ENCODE results near the gene AEN.
"Not testable (repeated sequence)": the region's sequence is repeated elsewhere in the genome, so short reads cannot be mapped to it uniquely, and the experiment has no call there.

The AEN gene

GRCh38 chr15:88630798-88631463 lies 9.8 kb downstream of the AEN start:
- no peak for DNase-seq (ENCODE audit: low spot score)

GRCh38 chr15:88631464-88632028 lies 10.4 kb downstream of the AEN start:
- no peak for DNase-seq (ENCODE audit: low spot score)

GRCh38 chr15:88632797-88633196 lies 11.7 kb downstream of the AEN start:
- not testable (repeated sequence) for DNase-seq (ENCODE audit: low spot score)

- DNase-seq (ENCODE audit: low spot score), result no peak
These were observed 13.3 kb downstream of the AEN start for GRCh38 chr15:88634449-88634848.

GRCh38 chr15:88635318-88635717 lies 14.2 kb downstream of the AEN start:
- DNase-seq (ENCODE audit: low spot score), result peak; percentile 73

- no peak for DNase-seq (ENCODE audit: low spot score)
These were observed 14.9 kb downstream of the AEN start for GRCh38 chr15:88636050-88636449.

- no peak for DNase-seq (ENCODE audit: low spot score)
These were observed 15.5 kb downstream of the AEN start for GRCh38 chr15:88636654-88637053.

- no peak for DNase-seq (ENCODE audit: low spot score)
These were observed 16.3 kb downstream of the AEN start for GRCh38 chr15:88637436-88637835.

GRCh38 chr15:88637841-88638625 lies 16.9 kb downstream of the AEN start:
- no peak for DNase-seq (ENCODE audit: low spot score)

GRCh38 chr15:88638626-88639372 lies 17.7 kb downstream of the AEN start, which contains the start of gene ISG20:
Gene ISG20, plus strand, starts transcription at chr15:88639016. Its CDS starts 351 bp downstream, at chr15:88639367.
- peak; percentile 92 for DNase-seq (ENCODE audit: low spot score)

- DNase-seq (ENCODE audit: low spot score), result no peak
These were observed 20.9 kb downstream of the AEN start for GRCh38 chr15:88641959-88642452.

- DNase-seq (ENCODE audit: low spot score), result not testable (repeated sequence)
These were observed 21.4 kb downstream of the AEN start for GRCh38 chr15:88642514-88642913.

- no peak for DNase-seq (ENCODE audit: low spot score)
These were observed 23.6 kb downstream of the AEN start for GRCh38 chr15:88644741-88645140.

GRCh38 chr15:88645171-88646087 lies 24.3 kb downstream of the AEN start:
- DNase-seq (ENCODE audit: low spot score), result peak; percentile 22

GRCh38 chr15:88646088-88646405 lies 24.9 kb downstream of the AEN start:
- DNase-seq (ENCODE audit: low spot score), result no peak

GRCh38 chr15:88646951-88647350 lies 25.8 kb downstream of the AEN start:
- no peak for DNase-seq (ENCODE audit: low spot score)

GRCh38 chr15:88647351-88648105 lies 26.4 kb downstream of the AEN start:
- peak; percentile 74 for DNase-seq (ENCODE audit: low spot score)

- DNase-seq (ENCODE audit: low spot score), result no peak
These were observed 27.4 kb downstream of the AEN start for GRCh38 chr15:88648357-88649214.

GRCh38 chr15:88649286-88649733 lies 28.2 kb downstream of the AEN start:
- DNase-seq (ENCODE audit: low spot score), result peak; percentile 44

Data from germinal center (tissue), 1 donor.